ENCODE measurements around the gene CFAP61. TPM values are rescaled to one million over a fixed set of nuclear protein-coding genes. Genes with fewer than 3 reads are reported as not detected.

CFAP61 gene
- total RNA-seq, 1 experiment from 2014 or later: not detected

DNA sequence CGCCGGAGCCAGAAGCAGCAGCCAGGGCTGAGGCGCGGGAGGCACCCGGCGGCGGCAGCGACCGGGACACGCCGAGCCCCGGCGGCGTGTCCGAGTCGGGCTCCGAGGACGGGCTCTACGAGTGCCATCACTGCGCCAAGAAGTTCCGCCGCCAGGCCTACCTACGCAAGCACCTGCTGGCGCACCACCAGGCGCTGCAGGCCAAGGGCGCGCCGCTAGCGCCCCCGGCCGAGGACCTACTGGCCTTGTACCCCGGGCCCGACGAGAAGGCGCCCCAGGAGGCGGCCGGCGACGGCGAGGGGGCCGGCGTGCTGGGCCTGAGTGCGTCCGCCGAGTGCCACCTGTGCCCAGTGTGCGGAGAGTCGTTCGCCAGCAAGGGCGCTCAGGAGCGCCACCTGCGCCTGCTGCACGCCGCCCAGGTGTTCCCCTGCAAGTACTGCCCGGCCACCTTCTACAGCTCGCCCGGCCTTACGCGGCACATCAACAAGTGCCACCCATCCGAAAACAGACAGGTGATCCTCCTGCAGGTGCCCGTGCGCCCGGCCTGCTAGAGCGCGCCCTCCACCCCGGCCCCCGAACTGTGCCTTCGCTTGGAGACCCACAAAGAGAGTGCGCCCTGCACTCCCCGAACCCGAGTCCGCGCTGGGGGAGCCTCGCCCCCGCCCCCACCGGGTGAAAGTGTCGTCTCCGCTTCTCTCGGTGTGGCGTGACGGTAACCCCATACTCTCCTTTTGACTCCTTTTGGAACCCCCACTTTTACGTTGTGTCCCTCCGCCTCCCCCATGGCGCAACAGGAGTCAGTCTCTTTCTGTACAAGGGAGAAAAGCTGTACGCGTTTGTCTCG, 317.1 kb downstream of the CFAP61 start:
- DNase-seq (peak; percentile 33), ATAC-seq (peak; percentile 65)
- Histone ChIP-seq H3K4me3 (ENCODE audit: low read length) (peak overlapping the region; percentile 46), H3K4me1 (ENCODE audit: insufficient read depth, low read length) (no peaks in the 10 kb centered on the region), H3K27me3 (ENCODE audit: low read length) (peaks cover 85% of the 10 kb centered on the region), H4K20me1 (ENCODE audit: low read length) (no peaks in the 10 kb centered on the region), H3K79me2 (ENCODE audit: low read length) (no peaks in the 10 kb centered on the region), H3F3A (ENCODE audit: low read length, unreplicated experiment) (no peaks in the 10 kb centered on the region), H3K9me2 (replicated peaks; ENCODE audit: low read length) (no peaks in the 10 kb centered on the region), H2AFZ (ENCODE audit: low read length) (peak overlapping the region; percentile 66; the same call in 1 of the 2 replicates), H3K4me2 (ENCODE audit: low read length) (peak overlapping the region; percentile 77), H3K36me3 (ENCODE audit: low read depth, low read length) (no peaks in the 10 kb centered on the region), H3K9ac (ENCODE audit: low read length) (no peak overlapping the region), H3K27ac (ENCODE audit: low read length) (no peak overlapping the region), H3K9me3 (ENCODE audit: low read length) (no peaks in the 10 kb centered on the region)
- BruUV-seq (replicated peaks): no TSS peak
- POLR2A ChIA-PET (ENCODE audit: unreplicated experiment): no interaction called here
- TF ChIP-seq EZH2phosphoT487 (IDR thresholded peaks at IDR 0.05; ENCODE audit: borderline replicate concordance, low read length) (no peak; the same call in 1 of the 2 replicates), EZH2 (IDR thresholded peaks at IDR 0.05; ENCODE audit: low read length, unreplicated experiment) (peak; percentile 72)
- TF ChIP-seq, protein P1, sequence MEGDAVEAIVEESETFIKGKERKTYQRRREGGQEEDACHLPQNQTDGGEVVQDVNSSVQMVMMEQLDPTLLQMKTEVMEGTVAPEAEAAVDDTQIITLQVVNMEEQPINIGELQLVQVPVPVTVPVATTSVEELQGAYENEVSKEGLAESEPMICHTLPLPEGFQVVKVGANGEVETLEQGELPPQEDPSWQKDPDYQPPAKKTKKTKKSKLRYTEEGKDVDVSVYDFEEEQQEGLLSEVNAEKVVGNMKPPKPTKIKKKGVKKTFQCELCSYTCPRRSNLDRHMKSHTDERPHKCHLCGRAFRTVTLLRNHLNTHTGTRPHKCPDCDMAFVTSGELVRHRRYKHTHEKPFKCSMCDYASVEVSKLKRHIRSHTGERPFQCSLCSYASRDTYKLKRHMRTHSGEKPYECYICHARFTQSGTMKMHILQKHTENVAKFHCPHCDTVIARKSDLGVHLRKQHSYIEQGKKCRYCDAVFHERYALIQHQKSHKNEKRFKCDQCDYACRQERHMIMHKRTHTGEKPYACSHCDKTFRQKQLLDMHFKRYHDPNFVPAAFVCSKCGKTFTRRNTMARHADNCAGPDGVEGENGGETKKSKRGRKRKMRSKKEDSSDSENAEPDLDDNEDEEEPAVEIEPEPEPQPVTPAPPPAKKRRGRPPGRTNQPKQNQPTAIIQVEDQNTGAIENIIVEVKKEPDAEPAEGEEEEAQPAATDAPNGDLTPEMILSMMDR (conservative IDR thresholded peaks at IDR 0.05; ENCODE audit: low read depth, low read length): peak; percentile 52
- CTCF ChIA-PET: no interaction called here
- intact Hi-C loops (cut with micrococcal nuclease): no loop called here

DNA sequence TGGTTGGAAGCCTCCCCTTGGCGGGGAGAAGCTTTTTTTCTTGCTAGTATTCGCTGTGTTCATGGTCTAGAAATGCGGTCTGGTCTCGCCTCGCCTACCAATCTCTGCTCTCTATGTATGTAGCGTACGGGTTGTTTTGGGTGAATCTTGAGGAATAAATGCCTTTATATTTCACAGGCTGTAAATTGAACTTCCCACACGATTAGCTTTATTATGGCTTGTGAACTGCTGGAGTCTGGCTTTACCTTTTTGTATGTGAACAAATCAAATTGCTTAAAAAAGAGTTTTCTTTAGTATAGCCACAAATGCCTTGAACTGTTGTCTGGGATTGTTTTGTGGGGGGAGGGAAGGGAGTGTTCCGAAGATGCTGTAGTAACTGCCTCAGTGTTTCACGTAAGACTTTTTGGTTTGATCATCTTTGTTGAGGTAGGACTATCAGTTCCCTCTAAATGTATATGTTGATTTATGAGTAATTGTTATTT, 317.8 kb downstream of the CFAP61 start:
- intact Hi-C loops (cut with micrococcal nuclease): no loop called here
- BruUV-seq (replicated peaks): no TSS peak
- H3K27me3 ChIP-seq (ENCODE audit: low read length): peaks cover 85% of the 10 kb centered on the region

More for the DNA sequence above, 317.8 kb downstream of the CFAP61 start:
- no peaks in the 10 kb centered on the region for H3K36me3 ChIP-seq (ENCODE audit: low read depth, low read length)
- DNase-seq (no peak), ATAC-seq (no peak)
- no peak overlapping the region for H3K27ac ChIP-seq (ENCODE audit: low read length)
- no peak overlapping the region for H3K4me3 ChIP-seq (ENCODE audit: low read length)
- H3K9me2 ChIP-seq (replicated peaks; ENCODE audit: low read length): no peaks in the 10 kb centered on the region
- peak overlapping the region; percentile 77; the same call in 1 of the 2 replicates for H3K4me2 ChIP-seq (ENCODE audit: low read length)
- POLR2A ChIA-PET (ENCODE audit: unreplicated experiment): no interaction called here
- no peak overlapping the region for H2AFZ ChIP-seq (ENCODE audit: low read length)
- H3F3A ChIP-seq (ENCODE audit: low read length, unreplicated experiment): no peaks in the 10 kb centered on the region
- no peaks in the 10 kb centered on the region for H3K4me1 ChIP-seq (ENCODE audit: insufficient read depth, low read length)
- H3K9ac ChIP-seq (ENCODE audit: low read length): no peak overlapping the region
- no peaks in the 10 kb centered on the region for H4K20me1 ChIP-seq (ENCODE audit: low read length)
- no peaks in the 10 kb centered on the region for H3K9me3 ChIP-seq (ENCODE audit: low read length)
- no peak for TF ChIP-seq EZH2 (IDR thresholded peaks at IDR 0.05; ENCODE audit: low read length, unreplicated experiment)
- TF ChIP-seq, protein P1 (conservative IDR thresholded peaks at IDR 0.05; ENCODE audit: low read depth, low read length): no peak
- H3K79me2 ChIP-seq (ENCODE audit: low read length): no peaks in the 10 kb centered on the region
- CTCF ChIA-PET: no interaction called here
